Measurements from ENCODE around the gene ANO2. TPM values are rescaled to one million over a fixed set of nuclear protein-coding genes. Genes with fewer than 3 reads are reported as not detected.

ANO2 gene
- total and polyA plus RNA-seq, 2 experiments from 2014 or later: 2.3 to 4.6 TPM

GRCh38 chr12:5581616-5582015 lies 363.4 kb downstream of the ANO2 start:
- ATAC-seq (no peak), DNase-seq (ENCODE audit: low spot score) (no peak)
- H3K4me3 Mint-ChIP-seq: no peak overlapping the region
- no peaks in the 10 kb centered on the region for H3K79me2 ChIP-seq (replicated peaks; ENCODE audit: insufficient read depth)
- peaks cover 6% of the 10 kb centered on the region for H3K4me1 Mint-ChIP-seq
- no peak overlapping the region for H2AFZ ChIP-seq
- H3K36me3 Mint-ChIP-seq (ENCODE audit: low read depth): no peaks in the 10 kb centered on the region
- peaks cover 22% of the 10 kb centered on the region for H3K9me2 ChIP-seq (ENCODE audit: insufficient read depth)
- H3K36me3 ChIP-seq (ENCODE audit: insufficient read depth): no peaks in the 10 kb centered on the region
- H3F3A ChIP-seq (replicated peaks; ENCODE audit: low read depth): no peaks in the 10 kb centered on the region
- H3K4me1 ChIP-seq (ENCODE audit: insufficient read depth): peaks cover 7% of the 10 kb centered on the region; the same call in 1 of the 2 replicates
- H3K27me3 ChIP-seq (ENCODE audit: insufficient read depth): no peaks in the 10 kb centered on the region
- no peak overlapping the region for H3K4me2 ChIP-seq
- H3K27ac ChIP-seq (ENCODE audit: low read depth): no peak overlapping the region
- H3K9me3 Mint-ChIP-seq: no peaks in the 10 kb centered on the region
- H4K20me1 ChIP-seq (replicated peaks; ENCODE audit: insufficient read depth): no peaks in the 10 kb centered on the region
- no peak for TF ChIP-seq POLR2AphosphoS5 (IDR thresholded peaks at IDR 0.05; ENCODE audit: low read depth)
- no peak for TF ChIP-seq REST (IDR thresholded peaks at IDR 0.05; ENCODE audit: unreplicated experiment)
- TF ChIP-seq EZH2phosphoT487 (IDR thresholded peaks at IDR 0.05; ENCODE audit: unreplicated experiment): no peak
- TF ChIP-seq ETS1 (IDR thresholded peaks at IDR 0.05): no peak
- TF ChIP-seq EZH2 (IDR thresholded peaks at IDR 0.05; ENCODE audit: low read depth, unreplicated experiment): no peak
- no peak for TF ChIP-seq CTCF (conservative IDR thresholded peaks at IDR 0.05; ENCODE audit: low read depth in 2 of 2)
- TF ChIP-seq ZNF331 (CRISPR knock-in tag; IDR thresholded peaks at IDR 0.05; ENCODE audit: low read depth): no peak
- TF ChIP-seq CREB1 (CRISPR knock-in tag; IDR thresholded peaks at IDR 0.05; ENCODE audit: low read depth): no peak
- no peak for TF ChIP-seq ZNF114 (CRISPR knock-in tag; IDR thresholded peaks at IDR 0.05)
- no peak for TF ChIP-seq ZNF462 (CRISPR knock-in tag; IDR thresholded peaks at IDR 0.05)
- TF ChIP-seq STAT1 (IDR thresholded peaks at IDR 0.05; ENCODE audit: unreplicated experiment): no peak
- TF ChIP-seq JUNB (IDR thresholded peaks at IDR 0.05; ENCODE audit: unreplicated experiment): no peak
- TF ChIP-seq NANOG (IDR thresholded peaks at IDR 0.05; ENCODE audit: borderline replicate concordance): no peak
- H3K27ac Mint-ChIP-seq: no peak overlapping the region
- H3K27me3 Mint-ChIP-seq (ENCODE audit: insufficient read depth, low read depth, poor library complexity): peaks cover 2% of the 10 kb centered on the region
- no peak overlapping the region for H3K4me3 ChIP-seq

Data from GM23338 (cell line).